GM10266 (cell line): ENCODE data around the gene TUBGCP6.

Experiments
- DNase-seq: peaks from one replicate; pipeline ENCODE4 v3.0.0; 2012; ENCODE audit errors: extremely low spot score
- CTCF ChIP-seq: IDR thresholded peaks from 2 replicates; pipeline ENCODE4 v1.5.1; 2012; ENCODE audit warnings: mild to moderate bottlenecking, low read depth; ENCODE audit not compliant: control insufficient read depth, insufficient read depth; ENCODE audit errors: missing control alignments

The TUBGCP6 gene

GRCh38 chr22:50225200-50225969 is 19.4 kb downstream of the TUBGCP6 start:
- TF ChIP-seq CTCF, result no peak
- DNase-seq, result no peak

GRCh38 chr22:50224071-50224470 is 20.8 kb downstream of the TUBGCP6 start:
- DNase-seq, result no peak

GRCh38 chr22:50222508-50222907 is 22.3 kb downstream of the TUBGCP6 start:
- no peak for DNase-seq

More at GRCh38 chr22:50224071-50224470, 20.8 kb downstream of the TUBGCP6 start:
- no peak for TF ChIP-seq CTCF

GRCh38 chr22:50221410-50222300 is 23.2 kb downstream of the TUBGCP6 start:
- DNase-seq, result no peak
- peak; percentile 20 for TF ChIP-seq CTCF

More at GRCh38 chr22:50222508-50222907, 22.3 kb downstream of the TUBGCP6 start:
- no peak for TF ChIP-seq CTCF

- TF ChIP-seq CTCF, result no peak
- no peak for DNase-seq
These were observed 24.0 kb downstream of the TUBGCP6 start for GRCh38 chr22:50220603-50221409.

- no peak for DNase-seq
- no peak for TF ChIP-seq CTCF
These were observed 24.8 kb downstream of the TUBGCP6 start for GRCh38 chr22:50219800-50220602.
